ENCODE data around the gene ZC3H4.
"Not testable (repeated sequence)": the region's sequence is repeated elsewhere in the genome, so short reads cannot be mapped to it uniquely, and the experiment has no call there.

ZC3H4 gene

GRCh38 chr19:47089767-47090350 is 23.7 kb downstream of the ZC3H4 start:
- no peak for DNase-seq (ENCODE audit: insufficient read length, low spot score)

GRCh38 chr19:47086280-47086679 is 27.3 kb downstream of the ZC3H4 start:
- DNase-seq (ENCODE audit: insufficient read length, low spot score) (no peak), FAIRE-seq (no peak)

More at GRCh38 chr19:47089767-47090350, 23.7 kb downstream of the ZC3H4 start:
- no peak for FAIRE-seq

GRCh38 chr19:47084879-47085439 is 28.6 kb downstream of the ZC3H4 start:
- FAIRE-seq: no peak
- DNase-seq (ENCODE audit: insufficient read length, low spot score): no peak

- DNase-seq (ENCODE audit: insufficient read length, low spot score) (no peak), FAIRE-seq (no peak)
These were observed 31.1 kb downstream of the ZC3H4 start for GRCh38 chr19:47082493-47082892.

- DNase-seq (ENCODE audit: insufficient read length, low spot score) (no peak), FAIRE-seq (no peak)
These were observed 32.5 kb downstream of the ZC3H4 start for GRCh38 chr19:47081095-47081494.

GRCh38 chr19:47078351-47078750 is 35.2 kb downstream of the ZC3H4 start:
- not testable (repeated sequence) for FAIRE-seq; DNase-seq (ENCODE audit: insufficient read length, low spot score)

GRCh38 chr19:47075941-47076340 is 37.6 kb downstream of the ZC3H4 start:
- no peak for FAIRE-seq

GRCh38 chr19:47075179-47075810 is 38.3 kb downstream of the ZC3H4 start:
- FAIRE-seq (no peak), DNase-seq (ENCODE audit: insufficient read length, low spot score) (no peak)

More at GRCh38 chr19:47075941-47076340, 37.6 kb downstream of the ZC3H4 start:
- DNase-seq (ENCODE audit: insufficient read length, low spot score): no peak

GRCh38 chr19:47074621-47075020 is 39.0 kb downstream of the ZC3H4 start:
- DNase-seq (ENCODE audit: insufficient read length, low spot score) (no peak), FAIRE-seq (no peak)

- DNase-seq (ENCODE audit: insufficient read length, low spot score) (no peak), FAIRE-seq (no peak)
These were observed 40.0 kb downstream of the ZC3H4 start for GRCh38 chr19:47073574-47073973.

- DNase-seq (ENCODE audit: insufficient read length, low spot score): no peak
- FAIRE-seq: no peak
These were observed 41.3 kb downstream of the ZC3H4 start for GRCh38 chr19:47072323-47072722.

GRCh38 chr19:47071731-47072130 is 41.8 kb downstream of the ZC3H4 start:
- no peak for FAIRE-seq

GRCh38 chr19:47070756-47071155 is 42.8 kb downstream of the ZC3H4 start:
- FAIRE-seq: no peak
- no peak for DNase-seq (ENCODE audit: insufficient read length, low spot score)

More at GRCh38 chr19:47071731-47072130, 41.8 kb downstream of the ZC3H4 start:
- DNase-seq (ENCODE audit: insufficient read length, low spot score): no peak

- no peak for DNase-seq (ENCODE audit: insufficient read length, low spot score)
- FAIRE-seq: no peak
These were observed 43.8 kb downstream of the ZC3H4 start for GRCh38 chr19:47069795-47070194.

- FAIRE-seq (no peak), DNase-seq (ENCODE audit: insufficient read length, low spot score) (no peak)
These were observed 44.6 kb downstream of the ZC3H4 start for GRCh38 chr19:47068876-47069406.

GRCh38 chr19:47068246-47068645 is 45.3 kb downstream of the ZC3H4 start:
- no peak for FAIRE-seq
- no peak for DNase-seq (ENCODE audit: insufficient read length, low spot score)

GRCh38 chr19:47067215-47067847 is 46.2 kb downstream of the ZC3H4 start:
- DNase-seq (ENCODE audit: insufficient read length, low spot score): no peak
- no peak for FAIRE-seq

GRCh38 chr19:47066376-47067214 is 47.0 kb downstream of the ZC3H4 start:
- no peak for FAIRE-seq
- no peak for DNase-seq (ENCODE audit: insufficient read length, low spot score)

- no peak for FAIRE-seq
- no peak for DNase-seq (ENCODE audit: insufficient read length, low spot score)
These were observed 48.3 kb downstream of the ZC3H4 start for GRCh38 chr19:47065242-47065641.

GRCh38 chr19:47063874-47064273 is 49.7 kb downstream of the ZC3H4 start:
- DNase-seq (ENCODE audit: insufficient read length, low spot score) (no peak), FAIRE-seq (no peak)

GRCh38 chr19:47058621-47059022 is 55.0 kb downstream of the ZC3H4 start:
- DNase-seq (ENCODE audit: insufficient read length, low spot score) (no peak), FAIRE-seq (no peak)
